Measurements from ENCODE around the gene RAPGEF5.

Gene RAPGEF5

DNA sequence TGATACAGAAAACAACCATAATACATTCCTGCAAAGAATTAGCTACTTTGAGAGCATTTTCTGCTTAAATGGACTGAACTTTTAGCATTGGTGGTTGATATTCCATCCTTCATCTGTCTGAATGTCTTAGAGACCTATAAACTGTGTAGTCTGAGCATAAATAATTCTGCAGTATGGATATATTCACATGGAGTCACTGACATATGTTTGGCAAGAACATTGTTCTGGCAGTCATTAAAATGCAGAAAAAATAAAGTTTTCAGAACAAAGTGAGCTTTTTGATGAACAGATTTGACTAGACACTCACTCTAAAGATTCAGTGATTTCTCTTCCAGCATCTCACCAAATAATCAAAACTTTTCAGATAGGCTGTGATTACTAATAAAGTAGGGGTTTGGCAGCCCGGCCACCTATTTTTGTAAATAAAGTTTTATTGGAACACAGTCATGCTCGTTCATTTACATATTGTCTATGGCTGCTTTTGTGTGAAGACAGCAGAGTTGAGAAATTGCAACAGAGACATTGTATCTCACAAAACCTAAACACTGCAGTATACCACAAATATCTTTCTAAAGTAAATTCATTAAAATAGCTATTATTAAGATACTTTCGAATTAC lies 44.1 kb upstream of the RAPGEF5 start:
- Histone ChIP-seq H3K36me3 (no peaks in the 10 kb centered on the region), H3K9me3 (ENCODE audit: severe bottlenecking) (no peaks in the 10 kb centered on the region), H3K27me3 (ENCODE audit: insufficient read depth, low read depth, severe bottlenecking) (no peaks in the 10 kb centered on the region), H3K4me3 (ENCODE audit: low read depth, low read length) (no peak overlapping the region), H3K27ac (no peak overlapping the region)
- DNase-seq = no peak
- no peak for TF ChIP-seq CTCF (IDR thresholded peaks at IDR 0.05; ENCODE audit: low read depth, low read length)

DNA sequence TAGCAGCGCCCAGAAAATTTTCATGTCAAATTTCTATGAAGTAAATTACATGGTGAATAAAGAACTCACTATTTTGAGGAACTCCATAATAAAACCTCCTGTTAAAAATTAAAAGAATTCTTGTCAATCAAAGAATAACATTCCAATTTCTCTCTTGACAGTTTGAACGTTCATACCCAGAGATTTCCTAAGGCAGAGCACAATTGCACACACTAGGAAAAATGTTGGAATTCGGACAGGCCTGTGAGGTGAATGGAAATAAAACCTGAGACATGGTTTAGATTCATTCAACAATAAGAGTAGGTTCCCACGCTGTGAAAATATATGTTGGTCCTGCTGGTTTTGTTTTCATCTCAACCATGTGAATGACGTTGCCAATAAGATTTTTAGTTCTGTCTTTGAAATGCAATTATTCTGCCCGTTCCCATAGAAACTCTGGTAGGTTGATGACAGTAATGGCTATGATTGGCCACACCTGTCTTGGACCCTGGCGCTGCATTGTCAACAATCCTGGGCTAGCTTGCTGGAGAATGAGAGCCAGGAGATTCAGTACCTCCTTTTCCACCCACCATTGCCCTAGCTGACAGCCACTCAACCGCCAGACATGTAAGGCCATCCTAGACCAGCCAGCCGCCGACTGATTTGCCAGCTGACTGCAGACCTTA lies 43.3 kb upstream of the RAPGEF5 start:
- no peak overlapping the region for H3K27ac ChIP-seq
- no peak overlapping the region for H3K4me3 ChIP-seq (ENCODE audit: low read depth, low read length)
- TF ChIP-seq CTCF (IDR thresholded peaks at IDR 0.05; ENCODE audit: low read depth, low read length) = no peak
- no peak for DNase-seq
- H3K27me3 ChIP-seq (ENCODE audit: insufficient read depth, low read depth, severe bottlenecking) = no peaks in the 10 kb centered on the region
- H3K36me3 ChIP-seq = no peaks in the 10 kb centered on the region
- H3K9me3 ChIP-seq (ENCODE audit: severe bottlenecking) = no peaks in the 10 kb centered on the region

- Histone ChIP-seq H3K36me3 (no peaks in the 10 kb centered on the region), H3K27ac (no peak overlapping the region), H3K27me3 (ENCODE audit: insufficient read depth, low read depth, severe bottlenecking) (no peaks in the 10 kb centered on the region), H3K4me3 (ENCODE audit: low read depth, low read length) (no peak overlapping the region), H3K9me3 (ENCODE audit: severe bottlenecking) (no peaks in the 10 kb centered on the region)
- DNase-seq = no peak
- TF ChIP-seq CTCF (IDR thresholded peaks at IDR 0.05; ENCODE audit: low read depth, low read length) = no peak
These were observed 42.6 kb upstream of the RAPGEF5 start for GRCh38 chr7:22399546-22399945.

DNA sequence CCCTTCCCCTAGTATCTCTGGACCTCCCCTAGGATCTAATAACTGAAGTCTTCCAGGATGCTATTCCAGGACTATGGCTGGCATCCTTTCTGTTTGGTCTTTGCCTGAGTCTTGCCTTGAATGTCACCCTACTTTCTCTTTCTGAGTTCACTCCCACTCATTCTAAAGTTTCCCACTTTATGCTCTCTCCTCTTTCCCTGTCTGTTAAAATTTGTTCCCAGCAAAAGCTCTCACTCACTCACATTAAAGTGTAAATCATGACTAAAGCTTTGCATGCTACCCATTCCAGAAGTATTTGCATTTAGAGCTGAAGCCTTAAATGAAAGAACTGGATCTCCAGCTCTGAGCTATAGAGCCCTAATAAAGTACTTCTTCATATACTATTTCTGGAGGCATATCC lies 42.1 kb upstream of the RAPGEF5 start:
- Histone ChIP-seq H3K36me3 (no peaks in the 10 kb centered on the region), H3K27me3 (ENCODE audit: insufficient read depth, low read depth, severe bottlenecking) (no peaks in the 10 kb centered on the region), H3K4me3 (ENCODE audit: low read depth, low read length) (no peak overlapping the region), H3K9me3 (ENCODE audit: severe bottlenecking) (no peaks in the 10 kb centered on the region), H3K27ac (no peak overlapping the region)
- no peak for DNase-seq
- no peak for TF ChIP-seq CTCF (IDR thresholded peaks at IDR 0.05; ENCODE audit: low read depth, low read length)

GRCh38 chr7:22397981-22398380 lies 41.0 kb upstream of the RAPGEF5 start:
- Histone ChIP-seq H3K36me3 (no peaks in the 10 kb centered on the region), H3K4me3 (ENCODE audit: low read depth, low read length) (no peak overlapping the region), H3K27ac (no peak overlapping the region), H3K9me3 (ENCODE audit: severe bottlenecking) (no peaks in the 10 kb centered on the region), H3K27me3 (ENCODE audit: insufficient read depth, low read depth, severe bottlenecking) (no peaks in the 10 kb centered on the region)
- peak; percentile 22 for DNase-seq
- TF ChIP-seq CTCF (IDR thresholded peaks at IDR 0.05; ENCODE audit: low read depth, low read length) = no peak

GRCh38 chr7:22395222-22395621 lies 38.3 kb upstream of the RAPGEF5 start:
- Histone ChIP-seq H3K9me3 (ENCODE audit: severe bottlenecking) (no peaks in the 10 kb centered on the region), H3K27me3 (ENCODE audit: insufficient read depth, low read depth, severe bottlenecking) (no peaks in the 10 kb centered on the region), H3K4me3 (ENCODE audit: low read depth, low read length) (no peak overlapping the region), H3K36me3 (no peaks in the 10 kb centered on the region), H3K27ac (no peak overlapping the region)
- no peak for DNase-seq
- no peak for TF ChIP-seq CTCF (IDR thresholded peaks at IDR 0.05; ENCODE audit: low read depth, low read length)

Measured in WERI-Rb-1 (cell line).